GM12878 (cell line): ENCODE measurements around the gene CASK. TPM values are rescaled to one million over a fixed set of nuclear protein-coding genes. Genes with fewer than 3 reads are reported as not detected.

Source experiments
- ATF7 ChIP-seq: fragments of 450-650 bp; IDR thresholded peaks from 2 replicates; pipeline ENCODE4 v1.6.1; 2016; ENCODE audit warnings: low read depth, mild to moderate bottlenecking
- CBX3 ChIP-seq: fragments of 200-600 bp; sonication (generic); IDR thresholded peaks from 2 replicates; pipeline ENCODE4 v1.6.1; 2016; ENCODE audit warnings: low read depth, borderline replicate concordance
- FOXM1 ChIP-seq: IDR thresholded peaks from 2 replicates; pipeline ENCODE4 v1.6.1; 2012; ENCODE audit warnings: low read depth, mild to moderate bottlenecking, inconsistent platforms, low read length, moderate library complexity
- IKZF1 ChIP-seq: fragments of 450-650 bp; conservative IDR thresholded peaks from 2 replicates; pipeline ENCODE4 v1.6.1; 2017; ENCODE audit warnings: antibody characterized with exemption, mild to moderate bottlenecking
- JUNB ChIP-seq: IDR thresholded peaks from 2 replicates; pipeline ENCODE4 v1.6.1; 2016; ENCODE audit warnings: antibody characterized with exemption, mild to moderate bottlenecking
- JUND ChIP-seq: IDR thresholded peaks from 2 replicates; pipeline ENCODE4 v1.6.1; 2012; ENCODE audit warnings: low read depth, mild to moderate bottlenecking, low read length, improper control_type of control experiment, moderate library complexity
- NRF1 ChIP-seq: conservative IDR thresholded peaks from 2 replicates; pipeline ENCODE4 v1.6.1; 2011; ENCODE audit warnings: mild to moderate bottlenecking, low read depth, low read length, improper control_type of control experiment
- PAX5 ChIP-seq: IDR thresholded peaks from 2 replicates; pipeline ENCODE4 v1.6.1; 2011; ENCODE audit warnings: low read depth, low read length, borderline replicate concordance
- RB1 ChIP-seq: fragments of 450-650 bp; formaldehyde crosslinking; IDR thresholded peaks from 2 replicates; pipeline ENCODE4 v1.6.1; 2017; ENCODE audit warnings: mild to moderate bottlenecking, borderline replicate concordance
- RFX5 ChIP-seq: IDR thresholded peaks from 2 replicates; pipeline ENCODE4 v1.6.1; 2011; ENCODE audit warnings: low read depth, low read length, improper control_type of control experiment
- SREBF1 ChIP-seq: IDR thresholded peaks from 2 replicates; pipeline ENCODE4 v1.6.1; 2012; ENCODE audit warnings: mild to moderate bottlenecking, low read length
- TARDBP ChIP-seq: IDR thresholded peaks from 2 replicates; pipeline ENCODE4 v1.6.1; 2016; ENCODE audit warnings: borderline replicate concordance
- polyA plus RNA-seq, 11 experiments: library from polyadenylated mRNA; depleted of rRNA in 4 of 11; unstranded in 6 of 11; stranded (reverse) in 5 of 11; fragments of >200 nt; fragmentation: Nextera tagmentation in 4 of 11; fragmentation: Illumina TruSeq in 1 of 11; extraction: Ambion mirVana in 4 of 11; extraction: Trizol in 1 of 11; gene quantifications; 1 replicate in 1 of 11; 2 replicates in 10 of 11; pipeline versions ENCODE4 v1.2.1 to v1.2.3, GENCODE V29; 2011 to 2016; ENCODE audit warnings: inconsistent platforms in 2 of 11, missing spikeins in 2 of 11, low read depth in 1 of 11
- total RNA-seq, 4 experiments: library from RNA; depleted of rRNA in 3 of 4; stranded (reverse); fragments of >200 nt in 3 of 4; fragmentation: Illumina TruSeq in 1 of 4; extraction: Trizol in 1 of 4; gene quantifications; 2 replicates each; pipeline versions ENCODE4 v1.2.1 to v1.2.3, GENCODE V29; 2013 to 2021
- TF ChIP-seq, protein P1 (sequence below): IDR thresholded peaks from 2 replicates; pipeline ENCODE4 v1.6.1; 2012; ENCODE audit warnings: improper control_type of control experiment, low read depth, low read length; ENCODE audit not compliant: insufficient replicate concordance

The CASK gene
- total and polyA plus RNA-seq, 10 of the 15 experiments (the other 5 are each of a cell fraction or from before 2014, with no cell fraction given): 0.60 to 45.9 (median 4.8) TPM

DNA sequence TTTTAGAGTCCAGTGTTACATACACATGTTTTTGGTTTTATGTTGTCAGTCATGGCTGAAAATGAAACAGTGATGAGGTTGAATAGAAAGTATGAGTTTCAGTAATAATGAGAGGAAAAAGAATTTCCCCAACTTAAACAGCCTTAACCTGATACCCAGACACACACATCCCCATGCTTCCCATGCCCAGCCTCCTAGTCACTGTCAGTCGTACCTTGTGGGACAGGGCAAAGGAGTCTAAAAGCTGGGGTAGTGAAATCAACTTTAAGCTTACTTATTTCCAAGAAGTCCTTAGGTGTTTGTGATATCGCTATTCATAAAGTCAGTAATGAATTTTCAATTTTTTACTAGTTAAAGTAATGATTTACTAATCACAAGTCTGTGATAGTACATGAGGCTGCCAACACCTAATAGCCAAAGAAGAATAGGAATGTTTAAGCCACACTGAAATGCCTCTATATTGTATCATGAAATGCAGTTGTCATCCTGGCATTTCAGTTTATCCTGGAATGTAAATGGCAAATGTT is 258.9 kb downstream of the CASK start (continued):
- TF ChIP-seq, protein P1, sequence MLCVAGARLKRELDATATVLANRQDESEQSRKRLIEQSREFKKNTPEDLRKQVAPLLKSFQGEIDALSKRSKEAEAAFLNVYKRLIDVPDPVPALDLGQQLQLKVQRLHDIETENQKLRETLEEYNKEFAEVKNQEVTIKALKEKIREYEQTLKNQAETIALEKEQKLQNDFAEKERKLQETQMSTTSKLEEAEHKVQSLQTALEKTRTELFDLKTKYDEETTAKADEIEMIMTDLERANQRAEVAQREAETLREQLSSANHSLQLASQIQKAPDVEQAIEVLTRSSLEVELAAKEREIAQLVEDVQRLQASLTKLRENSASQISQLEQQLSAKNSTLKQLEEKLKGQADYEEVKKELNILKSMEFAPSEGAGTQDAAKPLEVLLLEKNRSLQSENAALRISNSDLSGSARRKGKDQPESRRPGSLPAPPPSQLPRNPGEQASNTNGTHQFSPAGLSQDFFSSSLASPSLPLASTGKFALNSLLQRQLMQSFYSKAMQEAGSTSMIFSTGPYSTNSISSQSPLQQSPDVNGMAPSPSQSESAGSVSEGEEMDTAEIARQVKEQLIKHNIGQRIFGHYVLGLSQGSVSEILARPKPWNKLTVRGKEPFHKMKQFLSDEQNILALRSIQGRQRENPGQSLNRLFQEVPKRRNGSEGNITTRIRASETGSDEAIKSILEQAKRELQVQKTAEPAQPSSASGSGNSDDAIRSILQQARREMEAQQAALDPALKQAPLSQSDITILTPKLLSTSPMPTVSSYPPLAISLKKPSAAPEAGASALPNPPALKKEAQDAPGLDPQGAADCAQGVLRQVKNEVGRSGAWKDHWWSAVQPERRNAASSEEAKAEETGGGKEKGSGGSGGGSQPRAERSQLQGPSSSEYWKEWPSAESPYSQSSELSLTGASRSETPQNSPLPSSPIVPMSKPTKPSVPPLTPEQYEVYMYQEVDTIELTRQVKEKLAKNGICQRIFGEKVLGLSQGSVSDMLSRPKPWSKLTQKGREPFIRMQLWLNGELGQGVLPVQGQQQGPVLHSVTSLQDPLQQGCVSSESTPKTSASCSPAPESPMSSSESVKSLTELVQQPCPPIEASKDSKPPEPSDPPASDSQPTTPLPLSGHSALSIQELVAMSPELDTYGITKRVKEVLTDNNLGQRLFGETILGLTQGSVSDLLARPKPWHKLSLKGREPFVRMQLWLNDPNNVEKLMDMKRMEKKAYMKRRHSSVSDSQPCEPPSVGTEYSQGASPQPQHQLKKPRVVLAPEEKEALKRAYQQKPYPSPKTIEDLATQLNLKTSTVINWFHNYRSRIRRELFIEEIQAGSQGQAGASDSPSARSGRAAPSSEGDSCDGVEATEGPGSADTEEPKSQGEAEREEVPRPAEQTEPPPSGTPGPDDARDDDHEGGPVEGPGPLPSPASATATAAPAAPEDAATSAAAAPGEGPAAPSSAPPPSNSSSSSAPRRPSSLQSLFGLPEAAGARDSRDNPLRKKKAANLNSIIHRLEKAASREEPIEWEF: no peak
- TF ChIP-seq RB1: no peak
- TF ChIP-seq TARDBP: no peak
- TF ChIP-seq JUNB: peak; percentile 81
- TF ChIP-seq JUND: 0 out of 2 replicates have a peak, but pooled peaks have one; percentile 15
- peak; percentile 46; the same call in 1 of the 2 replicates for TF ChIP-seq PAX5
- no peak for TF ChIP-seq SREBF1
- TF ChIP-seq NRF1: no peak
- TF ChIP-seq CBX3: no peak
- TF ChIP-seq FOXM1: 0 out of 2 replicates have a peak, but pooled peaks have one; percentile 47
- TF ChIP-seq IKZF1: peak; percentile 69
- TF ChIP-seq RFX5: no peak
- peak; percentile 48 for TF ChIP-seq ATF7
